GM18505 (cell line): ENCODE measurements around the gene TRMT2A.

Experiments used
- ATAC-seq: cut with Tn5 transposase; IDR thresholded peaks from one replicate; pipeline ENCODE4 v1.9.1; 2021; ENCODE audit not compliant: unreplicated experiment
- POLR2A ChIP-seq: IDR thresholded peaks from 4 replicates; pipeline ENCODE4 v1.6.1; 2011; ENCODE audit warnings: borderline replicate concordance; ENCODE audit not compliant: insufficient read depth, insufficient read length; ENCODE audit errors: extremely low read depth

TRMT2A gene

DNA sequence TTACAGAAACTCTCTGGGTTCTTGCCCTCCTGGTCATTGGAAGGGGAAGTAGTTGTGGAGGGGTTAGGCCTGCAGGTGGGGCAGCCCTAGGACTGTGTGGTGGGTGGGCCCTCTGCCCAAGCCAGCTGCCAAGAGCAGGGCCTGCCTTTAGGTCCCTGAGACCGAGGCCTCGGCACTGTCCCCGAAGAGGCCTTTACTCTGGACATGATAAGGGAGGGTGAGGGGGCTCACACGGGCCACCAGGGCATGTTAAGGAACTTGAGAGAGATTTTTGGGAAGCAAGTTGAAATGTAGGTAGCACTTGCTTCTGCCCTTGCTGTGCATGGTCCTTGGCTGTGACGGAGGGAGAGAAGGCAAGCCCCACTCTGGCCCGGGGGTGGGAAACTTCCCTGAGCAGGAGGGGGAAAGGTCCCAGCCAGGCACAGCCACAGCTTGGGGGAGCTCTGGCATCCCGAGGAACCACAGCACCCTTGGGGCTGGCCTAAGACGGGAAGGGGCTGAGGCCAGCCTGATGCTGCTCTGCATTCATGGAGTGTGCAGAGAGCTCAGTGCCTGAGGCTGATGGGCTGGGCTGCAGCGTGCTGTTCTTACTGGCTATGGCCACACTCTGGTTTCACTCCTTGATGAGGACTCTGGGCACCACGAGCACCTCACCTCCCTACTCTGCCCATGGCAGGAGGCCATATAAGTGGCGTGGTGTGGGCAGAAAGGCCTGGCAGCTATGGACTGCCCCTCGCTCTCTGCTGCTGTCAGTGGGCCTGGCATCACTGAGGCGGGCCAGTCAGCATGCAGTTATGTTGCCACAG, 8.9 kb downstream of the TRMT2A start:
- TF ChIP-seq POLR2A, result no peak
- no peak for ATAC-seq

DNA sequence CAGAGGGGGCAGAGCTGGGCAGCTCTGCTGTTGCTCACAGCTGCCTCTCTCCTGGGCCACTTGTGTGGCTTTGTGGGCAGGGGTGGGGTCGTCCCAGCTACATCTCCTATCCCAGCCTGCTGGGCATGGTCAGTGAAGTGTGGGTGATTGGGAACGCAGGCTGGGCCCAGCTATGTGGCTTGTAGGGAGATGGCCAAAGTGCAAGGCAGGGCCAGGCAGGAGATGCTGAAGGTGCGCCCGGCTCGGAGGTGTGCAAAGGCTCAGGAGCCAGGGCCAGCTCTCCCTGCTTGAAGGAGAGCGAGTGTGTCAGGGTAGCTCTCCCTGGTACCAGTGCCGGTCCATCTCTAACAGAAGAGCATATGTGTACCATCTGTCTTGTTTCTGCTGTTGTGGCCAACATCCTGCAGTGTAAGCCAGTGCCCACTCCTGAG, 9.5 kb downstream of the TRMT2A start:
- ATAC-seq, result no peak

DNA sequence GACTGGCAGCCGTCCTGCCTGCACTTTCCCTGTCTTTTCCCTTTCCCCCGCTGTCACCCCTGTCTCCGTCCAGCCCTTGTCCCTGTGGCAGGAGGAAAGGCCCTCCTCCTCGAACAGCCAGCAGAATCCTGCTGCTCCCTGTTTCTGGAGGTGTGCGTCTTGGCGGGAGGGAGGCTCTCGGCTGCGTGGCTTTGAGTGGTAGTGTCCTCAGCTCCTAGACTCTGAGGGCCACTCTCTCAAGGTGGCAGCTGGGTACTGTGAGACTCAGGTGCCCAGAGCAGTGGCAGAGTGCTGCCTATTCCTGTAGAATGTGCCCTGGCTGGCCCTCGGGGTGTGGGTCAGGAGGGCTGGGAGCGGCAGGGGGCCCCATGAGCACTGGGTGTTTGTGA, 10.2 kb downstream of the TRMT2A start:
- no peak for ATAC-seq

More for the DNA sequence above, 9.5 kb downstream of the TRMT2A start:
- no peak for TF ChIP-seq POLR2A

DNA sequence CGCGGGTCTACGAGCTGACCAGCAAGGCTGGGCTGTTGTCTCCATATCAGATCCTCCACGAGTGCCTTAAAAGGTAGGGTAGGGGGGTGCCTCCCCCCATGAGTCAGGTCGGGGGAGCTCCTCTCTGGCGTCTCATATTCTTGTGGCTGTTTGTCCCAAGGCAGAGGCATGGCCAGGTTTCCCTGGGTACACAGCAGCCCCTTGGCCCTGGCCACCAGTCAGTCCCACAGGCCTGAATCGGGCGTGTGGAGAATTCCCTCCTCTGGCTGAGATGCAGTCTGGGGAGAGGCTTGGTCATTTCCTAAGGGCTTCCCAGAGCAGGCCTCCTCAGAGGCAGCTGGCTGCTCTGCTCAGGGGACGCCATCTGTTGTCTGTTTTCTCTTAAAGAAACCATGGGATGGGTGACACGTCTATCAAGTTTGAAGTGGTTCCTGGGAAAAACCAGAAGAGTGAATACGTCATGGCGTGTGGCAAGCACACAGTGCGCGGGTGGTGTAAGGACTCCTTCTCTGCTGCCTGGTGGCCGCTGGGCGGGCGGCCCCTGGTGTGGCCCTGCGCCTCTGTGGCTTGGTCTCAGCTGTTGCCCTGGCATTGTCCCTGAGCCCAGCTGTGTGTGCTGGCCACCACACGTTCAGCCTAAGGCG, 10.7 kb downstream of the TRMT2A start:
- no peak for ATAC-seq
- TF ChIP-seq POLR2A, result no peak

More for the DNA sequence above, 10.2 kb downstream of the TRMT2A start:
- TF ChIP-seq POLR2A, result no peak

- TF ChIP-seq POLR2A, result no peak
- ATAC-seq, result no peak
These were observed 11.4 kb downstream of the TRMT2A start for GRCh38 chr22:20105456-20106204.

DNA sequence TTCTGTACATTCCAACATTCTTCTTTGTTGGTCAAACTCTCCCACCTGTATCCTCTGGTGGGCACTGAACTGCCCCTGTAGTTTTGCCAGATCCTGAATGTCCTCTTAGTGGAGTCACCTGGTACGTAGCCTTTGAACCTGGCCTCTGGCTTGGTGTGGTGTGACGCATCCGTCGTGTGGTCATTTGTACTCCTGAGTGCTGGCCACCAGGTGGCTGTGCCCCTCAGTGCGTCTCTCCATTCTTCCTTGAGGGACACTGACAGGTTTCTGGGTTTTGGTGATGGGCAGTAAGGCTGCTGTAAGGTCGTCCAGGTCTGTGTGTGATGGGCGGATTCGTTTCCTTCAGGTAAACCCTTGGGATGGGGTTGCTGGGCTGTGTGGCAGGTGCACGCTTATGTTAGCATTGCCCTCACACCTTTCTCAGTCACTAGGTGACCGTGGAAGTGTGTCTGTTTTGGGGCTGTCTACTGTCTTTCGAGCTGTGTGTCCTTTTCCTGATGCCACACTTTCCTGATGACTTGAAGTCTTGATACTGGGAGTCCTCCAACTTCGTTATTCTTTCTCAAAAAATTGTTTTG, 14.7 kb downstream of the TRMT2A start:
- no peak for TF ChIP-seq POLR2A
- ATAC-seq, result no peak

- no peak for TF ChIP-seq POLR2A
- no peak for ATAC-seq
These were observed 15.4 kb downstream of the TRMT2A start for GRCh38 chr22:20101638-20102037.

GRCh38 chr22:20099099-20099711, 17.8 kb downstream of the TRMT2A start:
- no peak for TF ChIP-seq POLR2A

GRCh38 chr22:20096574-20097420, 20.2 kb downstream of the TRMT2A start:
- ATAC-seq, result no peak

More at GRCh38 chr22:20099099-20099711, 17.8 kb downstream of the TRMT2A start:
- no peak for ATAC-seq

DNA sequence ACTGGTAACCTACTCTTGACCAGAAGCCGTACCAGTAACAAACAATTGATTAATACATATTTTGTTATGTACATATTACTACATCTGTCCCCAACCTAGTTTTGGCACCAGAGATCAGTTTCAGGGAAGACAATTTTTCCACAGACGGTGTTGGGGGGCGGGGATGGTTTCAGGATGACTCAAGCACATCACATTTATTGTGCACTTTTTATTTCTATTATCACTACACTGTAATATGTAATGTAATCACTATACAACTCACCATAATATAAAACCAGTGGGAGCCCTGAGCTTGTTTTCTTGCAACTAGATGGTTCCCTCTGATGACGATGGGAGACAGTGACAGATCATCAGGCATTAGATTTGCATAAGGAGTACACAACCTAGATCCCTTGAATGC, 21.5 kb downstream of the TRMT2A start:
- no peak for ATAC-seq

More at GRCh38 chr22:20096574-20097420, 20.2 kb downstream of the TRMT2A start:
- TF ChIP-seq POLR2A, result no peak

DNA sequence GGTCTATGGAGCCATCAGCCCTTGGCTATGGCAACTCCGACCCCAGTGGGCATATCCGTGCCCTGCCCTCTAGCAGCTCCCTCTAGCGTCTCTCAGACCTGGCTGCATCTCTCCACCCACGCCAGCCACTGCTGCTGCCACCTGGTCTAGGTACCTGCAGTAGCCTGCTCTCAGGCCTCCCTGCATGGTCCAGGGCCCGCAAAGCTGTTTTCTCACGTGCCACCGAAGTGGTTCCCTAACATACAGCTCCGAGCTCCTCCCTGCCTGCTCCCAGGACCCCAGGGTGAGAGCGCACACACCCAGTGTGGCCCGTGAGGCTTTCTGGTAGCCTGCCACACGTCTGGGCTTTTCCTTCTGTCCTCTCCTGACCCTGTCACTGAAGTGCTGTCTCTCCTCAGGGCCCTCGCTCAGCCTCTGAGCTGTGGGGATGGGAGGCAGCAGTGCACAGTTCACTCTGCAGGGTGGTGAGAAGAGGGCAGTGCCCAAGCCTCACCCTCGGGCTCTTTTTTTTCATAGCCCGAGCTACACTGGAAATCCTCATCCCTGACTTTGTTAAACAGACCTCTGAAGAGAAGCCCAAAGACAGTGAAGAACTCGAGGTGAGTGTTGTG, 22.7 kb downstream of the TRMT2A start:
- no peak for TF ChIP-seq POLR2A
- ATAC-seq, result no peak

More for the DNA sequence above, 21.5 kb downstream of the TRMT2A start:
- no peak for TF ChIP-seq POLR2A

DNA sequence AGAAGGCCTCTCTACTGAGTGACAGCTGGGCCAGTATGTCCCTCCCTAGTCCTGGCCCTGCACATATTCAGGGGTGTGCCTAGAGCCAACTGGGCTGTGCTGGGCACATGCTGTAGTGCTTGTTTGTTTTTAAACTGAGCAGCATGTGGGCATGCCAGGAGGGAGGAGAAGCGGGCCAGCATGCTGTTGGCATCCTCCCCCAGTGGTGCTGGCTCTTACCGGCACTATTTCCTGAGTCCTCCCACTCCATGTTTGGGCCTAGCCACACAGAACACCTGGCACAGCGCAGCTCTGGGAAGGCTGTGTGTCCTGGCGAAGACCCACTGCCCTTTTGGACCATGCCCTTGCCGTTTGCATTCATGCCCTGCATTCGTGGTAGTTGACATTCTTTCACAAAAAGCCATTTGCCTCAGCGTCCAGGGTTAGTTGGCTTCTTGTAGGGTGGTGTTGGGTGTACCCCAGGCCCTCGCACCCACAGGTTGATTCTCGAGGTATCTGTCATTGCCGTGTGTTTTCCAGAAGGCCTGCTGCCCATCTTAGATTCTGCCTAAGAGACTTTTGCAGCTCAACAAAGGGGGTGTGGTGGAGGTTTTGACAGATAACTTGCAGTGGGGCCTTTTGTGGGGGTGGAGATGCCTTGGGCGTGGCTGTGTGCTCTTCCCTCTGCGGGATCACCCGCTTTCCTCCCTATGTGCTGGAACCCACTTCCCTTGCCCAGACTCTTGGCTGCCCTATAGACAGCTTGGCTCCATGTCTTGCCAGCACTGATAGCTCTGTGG, 23.4 kb downstream of the TRMT2A start:
- no peak for TF ChIP-seq POLR2A
- ATAC-seq, result no peak

DNA sequence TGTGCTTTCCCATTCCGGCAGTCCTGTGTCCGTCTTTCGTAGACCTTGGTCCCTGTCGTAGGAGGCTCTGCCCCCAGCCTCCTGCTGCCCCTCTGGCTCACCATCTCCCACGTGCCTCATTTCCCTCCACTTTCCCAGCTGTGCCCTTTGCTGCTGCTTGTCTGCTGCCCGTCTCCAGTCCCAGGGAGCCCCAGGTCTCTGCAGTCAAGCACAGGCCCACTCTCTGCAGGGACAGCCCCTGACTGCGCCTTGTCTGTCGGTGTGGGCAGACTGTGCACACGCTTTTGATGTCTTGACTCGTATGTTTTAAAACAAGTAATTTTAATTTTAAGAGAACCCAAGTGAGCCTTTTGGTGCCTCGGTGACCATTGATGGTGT, 24.6 kb downstream of the TRMT2A start:
- no peak for ATAC-seq
- no peak for TF ChIP-seq POLR2A
